Sciatic nerve (tissue), 2 donors: ENCODE results near the gene SETD3. TPM values are rescaled to one million over a fixed set of nuclear protein-coding genes. Genes with fewer than 3 reads are reported as not detected.

Experiments used
- ATAC-seq: fragments of 200-7000 bp; cut with Tn5 transposase; one replicate; pipeline ENCODE4 v1.9.1; 2020; ENCODE audit warnings: mild to moderate bottlenecking, moderate library complexity
- DNase-seq: peaks from one replicate; pipeline ENCODE4 v3.0.0-alpha.2; 2020; ENCODE audit warnings: low spot score
- intact Hi-C: fragments of 100-400 bp; cut with DNase I; formaldehyde crosslinking; loops from one replicate; pipeline ENCODE4 v1.14.2; 2022
- total RNA-seq: library from RNA; stranded (reverse); fragmentation: NEBNext Ultra II Directional; extraction: Animal tissue kit (Norgen Biotek cat#: 25700); gene quantifications from one replicate; pipeline ENCODE4 v1.2.1, GENCODE V29; 2021
- donor health status: DM: no; HTN: no; CAD: no.
- donor health status: DM: no; HTN: no; CAD: no.

Gene SETD3
- total RNA-seq, 1 donor from 2014 or later = 86.0 TPM

DNA sequence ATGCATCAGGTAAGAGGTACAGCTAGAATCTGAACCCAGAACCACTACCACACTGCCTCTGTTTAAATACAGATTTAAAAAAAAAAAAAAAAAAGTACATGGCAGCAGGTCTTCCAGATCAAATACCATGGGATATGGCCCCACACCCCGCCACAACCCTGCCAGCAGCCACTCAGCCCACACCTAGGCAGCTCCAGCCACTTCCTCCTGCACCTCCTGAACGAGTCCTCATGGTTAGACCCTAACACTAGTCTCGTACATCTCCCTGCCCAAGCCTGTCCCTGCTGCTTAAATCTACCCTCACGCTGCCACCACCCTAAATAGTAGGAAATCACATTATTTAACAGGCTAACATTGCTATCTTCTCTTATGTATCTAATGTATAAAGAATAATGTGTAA is 12.6 kb downstream of the SETD3 start:
- no peak for ATAC-seq

GRCh38 chr14:99467336-99468078 is 13.2 kb downstream of the SETD3 start:
- intact Hi-C loops = no loop called here
- no peak for ATAC-seq

More for the DNA sequence above, 12.6 kb downstream of the SETD3 start:
- DNase-seq = no peak
- intact Hi-C loops = no loop called here

GRCh38 chr14:99466758-99467157 is 13.9 kb downstream of the SETD3 start:
- ATAC-seq (no peak), DNase-seq (no peak)
- intact Hi-C loops = no loop called here

More at GRCh38 chr14:99467336-99468078, 13.2 kb downstream of the SETD3 start:
- no peak for DNase-seq

DNA sequence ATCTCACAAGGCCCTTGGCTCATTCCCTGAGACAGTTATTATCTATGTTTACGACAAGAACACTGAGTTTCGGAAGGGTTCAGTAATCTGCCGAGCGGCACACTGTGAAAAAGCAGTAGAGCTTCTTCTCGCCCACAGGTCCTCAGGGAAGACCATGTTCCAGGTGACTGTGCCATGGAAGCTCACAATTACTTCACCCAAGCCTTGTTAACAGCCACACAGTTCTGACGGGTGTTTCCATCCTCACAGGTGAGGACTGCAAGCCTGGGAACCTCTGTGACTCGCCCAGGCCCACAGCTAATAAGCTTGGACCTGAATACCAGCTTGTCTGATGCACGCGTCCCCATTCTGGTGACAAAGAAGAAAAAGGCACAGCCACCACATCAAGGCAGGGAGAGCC is 15.4 kb downstream of the SETD3 start:
- DNase-seq (no peak), ATAC-seq (no peak)
- intact Hi-C loops = no loop called here

- intact Hi-C loops = no loop called here
- DNase-seq (no peak), ATAC-seq (no peak)
Observed at GRCh38 chr14:99463974-99464373, 16.7 kb downstream of the SETD3 start.

- DNase-seq (no peak), ATAC-seq (no peak)
- intact Hi-C loops = no loop called here
Observed at GRCh38 chr14:99462210-99462609, 18.4 kb downstream of the SETD3 start.

DNA sequence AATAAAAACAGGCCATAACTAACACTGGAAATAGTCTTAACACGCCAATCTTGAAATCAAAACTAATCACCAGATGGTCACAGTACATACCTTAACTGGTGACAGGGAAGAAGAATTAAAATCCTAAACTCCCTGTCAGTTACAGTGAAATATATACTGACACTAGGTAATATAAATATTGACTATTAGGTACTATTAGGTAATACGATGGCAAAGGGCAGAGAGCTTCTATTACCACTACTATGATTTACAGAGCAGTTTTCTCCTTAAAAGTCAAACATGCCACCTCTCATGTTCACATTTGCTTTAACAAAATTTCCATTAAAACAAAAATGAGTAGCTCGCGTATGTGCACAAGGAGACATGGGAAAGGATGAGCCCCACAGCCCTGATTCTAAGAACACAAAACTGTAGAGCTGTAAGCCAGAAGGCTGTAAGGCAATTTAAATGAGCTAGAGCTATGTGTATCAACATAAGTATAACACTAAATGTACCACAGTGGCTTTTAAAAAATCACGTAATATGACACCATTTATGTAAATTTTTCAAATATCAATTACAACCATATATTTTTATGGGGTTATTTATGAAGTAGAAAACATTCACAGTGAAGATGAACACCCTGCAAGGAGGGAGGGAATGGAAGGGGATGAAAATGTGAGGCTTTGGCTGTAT is 19.1 kb downstream of the SETD3 start:
- ATAC-seq (no peak), DNase-seq (no peak)
- intact Hi-C loops = no loop called here

GRCh38 chr14:99460793-99461192 is 19.9 kb downstream of the SETD3 start:
- ATAC-seq = no peak
- intact Hi-C loops = no loop called here

DNA sequence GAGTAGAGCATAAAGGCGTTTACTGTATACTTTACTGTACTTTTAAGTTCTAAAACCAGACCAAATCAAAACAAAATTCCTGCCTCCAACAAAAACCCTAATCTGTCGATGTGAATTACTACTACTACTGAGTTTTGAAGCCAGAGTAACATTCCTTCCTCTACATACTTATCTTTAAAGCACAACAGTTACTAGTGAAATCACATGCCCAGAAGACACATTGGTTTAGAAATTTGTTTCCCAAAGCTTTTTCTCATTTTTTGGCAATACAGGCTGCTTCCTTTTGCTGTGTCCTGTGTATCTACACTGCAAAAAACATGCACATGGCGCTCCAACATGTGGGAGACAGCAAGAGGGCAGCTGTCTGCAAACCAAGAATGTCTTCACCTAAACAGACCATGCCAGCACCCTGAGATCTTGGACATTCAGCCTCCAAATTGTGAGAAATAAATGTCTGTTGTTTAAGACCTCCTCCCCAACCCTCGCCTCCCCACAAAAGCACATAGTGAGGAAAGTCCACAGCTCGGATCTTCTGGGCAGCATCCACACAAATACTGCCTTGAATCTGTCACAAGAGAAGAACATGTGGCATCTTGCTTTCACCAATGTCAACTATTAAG is 21.1 kb downstream of the SETD3 start:
- ATAC-seq (no peak), DNase-seq (no peak)
- intact Hi-C loops = no loop called here

More at GRCh38 chr14:99460793-99461192, 19.9 kb downstream of the SETD3 start:
- DNase-seq = no peak

GRCh38 chr14:99454246-99454645 is 26.4 kb downstream of the SETD3 start:
- ATAC-seq (no peak), DNase-seq (no peak)
- intact Hi-C loops = no loop called here

GRCh38 chr14:99452968-99453367 is 27.7 kb downstream of the SETD3 start:
- ATAC-seq (no peak), DNase-seq (no peak)
- intact Hi-C loops = no loop called here

- ATAC-seq (no peak), DNase-seq (no peak)
- intact Hi-C loops = no loop called here
Observed at GRCh38 chr14:99451234-99451633, 29.4 kb downstream of the SETD3 start.

- DNase-seq (no peak), ATAC-seq (no peak)
- intact Hi-C loops = no loop called here
Observed at GRCh38 chr14:99450266-99450665, 30.4 kb downstream of the SETD3 start.

DNA sequence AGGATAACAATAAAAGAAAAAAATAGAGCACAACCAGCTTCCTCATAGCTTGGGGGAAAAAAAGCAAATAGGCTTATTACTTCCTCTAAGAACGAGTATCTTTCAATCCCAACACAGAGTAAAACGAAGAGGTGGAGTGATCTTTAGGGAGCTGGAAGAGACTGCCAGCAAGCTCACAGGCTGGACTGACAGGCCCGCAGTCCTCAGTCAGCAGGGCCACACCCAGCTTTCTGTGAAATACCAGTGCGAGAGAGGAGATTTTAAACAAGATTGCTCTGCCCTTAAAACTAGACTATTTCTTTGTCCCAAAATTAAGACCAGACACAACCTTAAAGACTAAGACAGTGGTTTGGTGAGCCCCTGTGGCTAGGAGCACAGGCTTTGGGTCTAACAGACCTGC is 32.9 kb downstream of the SETD3 start:
- DNase-seq (no peak), ATAC-seq (no peak)
- intact Hi-C loops = no loop called here

- DNase-seq (no peak), ATAC-seq (no peak)
- intact Hi-C loops = no loop called here
Observed at GRCh38 chr14:99445931-99446330, 34.7 kb downstream of the SETD3 start.

DNA sequence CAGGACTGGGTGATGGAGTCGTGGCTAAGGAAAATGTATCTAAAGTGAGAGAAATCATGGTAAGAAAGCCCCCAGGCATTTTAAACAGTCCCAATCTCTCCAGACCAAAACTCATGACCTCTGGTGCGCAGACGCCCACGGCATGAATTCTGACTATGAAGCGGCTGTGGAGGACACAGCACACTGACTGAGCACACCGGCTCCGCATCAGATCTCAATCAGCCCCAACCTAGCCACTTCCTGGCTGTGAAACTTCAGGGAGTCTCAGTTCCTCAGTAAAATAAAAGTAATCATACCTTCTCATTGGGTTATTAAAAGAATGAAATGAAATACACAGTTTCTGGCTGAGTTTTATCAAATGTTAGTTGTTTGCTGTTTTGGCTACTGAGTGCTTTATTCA is 38.7 kb downstream of the SETD3 start:
- ATAC-seq (no peak), DNase-seq (no peak)
- intact Hi-C loops = no loop called here

- ATAC-seq (no peak), DNase-seq (no peak)
- intact Hi-C loops = no loop called here
Observed at GRCh38 chr14:99441157-99441870, 39.3 kb downstream of the SETD3 start.

- no peak for DNase-seq
- intact Hi-C loops = no loop called here
- ATAC-seq = no peak
Observed at GRCh38 chr14:99440278-99440677, 40.4 kb downstream of the SETD3 start.

GRCh38 chr14:99437706-99438105 is 43.0 kb downstream of the SETD3 start:
- intact Hi-C loops = no loop called here
- ATAC-seq = no peak
- no peak for DNase-seq
